ENCODE measurements around the gene MRPL55. TPM values are rescaled to one million over a fixed set of nuclear protein-coding genes. Genes with fewer than 3 reads are reported as not detected.

MRPL55 gene
- total and polyA plus RNA-seq, 2 of the 4 experiments (the other 2 are of a cell fraction) = 48.9 to 95.4 TPM

DNA sequence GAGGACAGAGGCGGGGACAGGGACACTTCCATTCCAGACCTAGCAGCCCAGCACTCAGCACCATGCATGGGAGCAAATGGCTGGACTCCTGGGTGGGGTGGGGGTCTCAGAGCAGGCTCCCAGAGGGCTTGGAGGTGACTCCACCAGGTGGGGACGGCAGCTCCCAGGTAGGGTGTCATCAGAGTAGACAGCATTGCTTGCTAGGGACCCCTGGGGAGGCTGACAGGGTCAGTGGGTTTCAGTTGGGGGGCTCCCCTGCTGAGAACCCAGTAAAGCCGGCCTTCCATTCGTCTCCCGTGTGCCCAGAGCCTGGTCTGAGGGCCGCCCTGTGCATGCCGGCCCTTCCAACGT lies 35.9 kb upstream of the MRPL55 start:
- Histone ChIP-seq H3K4ac (ENCODE audit: low read depth, low read length) (no peak overlapping the region), H4K5ac (ENCODE audit: low read depth, low read length) (no peak overlapping the region), H4K8ac (ENCODE audit: low read depth in 2 of 2, low read length in 2 of 2) (no peak overlapping the region), H2AFZ (replicated peaks; ENCODE audit: low read length, poor library complexity) (no peak overlapping the region), H2BK15ac (ENCODE audit: low read depth, low read length) (no peak overlapping the region), H3K4me3 (ENCODE audit: insufficient read depth, low read depth, low read length) (no peak overlapping the region), H3K27me3 (ENCODE audit: control insufficient read depth, insufficient read depth, low read length) (no peaks in the 10 kb centered on the region), H2BK120ac (ENCODE audit: low read depth, low read length) (no peak overlapping the region), H3K4me2 (ENCODE audit: low read depth, low read length) (no peak overlapping the region), H3K9me3 (ENCODE audit: control insufficient read depth, insufficient read depth, low read length) (no peaks in the 10 kb centered on the region), H3K79me1 (ENCODE audit: low read depth in 1 of 2, low read length in 2 of 2) (peaks cover 5 to 76% of the 10 kb centered on the region in 2 experiments), H3K18ac (ENCODE audit: low read depth, low read length) (no peak overlapping the region), H2BK20ac (ENCODE audit: low read depth, low read length) (no peak overlapping the region), H3K27ac (ENCODE audit: insufficient read depth, low read length) (no peak overlapping the region), H4K20me1 (ENCODE audit: insufficient read depth, low read length) (peaks cover 67% of the 10 kb centered on the region), H3K14ac (replicated peaks; ENCODE audit: low read depth, low read length) (no peak overlapping the region), H3K23ac (ENCODE audit: low read depth, low read length) (no peak overlapping the region), H3K9ac (ENCODE audit: low read depth, low read length) (no peak overlapping the region), H3K56ac (ENCODE audit: extremely low read depth, insufficient read depth, low read length) (no peak overlapping the region), H2BK5ac (ENCODE audit: low read depth, low read length, poor library complexity, severe bottlenecking) (no peak overlapping the region), H2AK9ac (replicated peaks; ENCODE audit: low read depth, low read length, poor library complexity) (no peak overlapping the region), H2AK5ac (ENCODE audit: low read depth, low read length) (no peak overlapping the region), H3K36me3 (ENCODE audit: control insufficient read depth, insufficient read depth, low read length) (peaks cover 15% of the 10 kb centered on the region), H4K91ac (ENCODE audit: insufficient read depth, low read depth, low read length) (no peak overlapping the region), H3K4me1 (ENCODE audit: control insufficient read depth, insufficient read depth, low read length) (peaks cover 28% of the 10 kb centered on the region), H3K9me1 (ENCODE audit: insufficient read depth, low read length) (peaks cover 24% of the 10 kb centered on the region)
- no TSS peak for BruUV-seq (replicated peaks)
- CTCF ChIA-PET = no interaction called here
- ATAC-seq (ENCODE audit: low read depth) (no peak), DNase-seq (no peak)
- dilution Hi-C loops (cut with HindIII; ENCODE audit: low sequenced_read_pairs, unreplicated experiment) (no loop called here), intact Hi-C loops (cut with micrococcal nuclease) (loop anchor here (5.0 kb wide), 1 partner anchor 43 kb away; the partner anchor contains the start of gene C1orf35), in situ Hi-C loops (cut with MboI; ENCODE audit: low sequenced_read_pairs) (no loop called here)
- WGBS, 2 experiments (ENCODE audit: extremely low coverage in 2 of 2, insufficient read length in 1 of 2) = 100% methylated on average over 6 of the region's 8 CpGs; no CpG with 5 or more reads in 1 of the 2 experiments
- TF ChIP-seq MXI1 (IDR thresholded peaks at IDR 0.05; ENCODE audit: borderline replicate concordance, low read depth, low read length) (no peak), CHD1 (IDR thresholded peaks at IDR 0.05; ENCODE audit: low read depth, low read length) (no peak), CEBPB (IDR thresholded peaks at IDR 0.05; ENCODE audit: low read depth, low read length) (no peak), RFX5 (IDR thresholded peaks at IDR 0.05; ENCODE audit: low read depth, low read length) (no peak), FOS (IDR thresholded peaks at IDR 0.05; ENCODE audit: low read depth, low read length) (no peak), MAFK (IDR thresholded peaks at IDR 0.05; ENCODE audit: low read depth, low read length) (no peak), POLR2A (IDR thresholded peaks at IDR 0.05; ENCODE audit: low read depth, low read length) (no peak), BHLHE40 (IDR thresholded peaks at IDR 0.05; ENCODE audit: low read depth, low read length) (no peak), RCOR1 (IDR thresholded peaks at IDR 0.05; ENCODE audit: insufficient replicate concordance, low read length) (no peak), NFE2L2 (IDR thresholded peaks at IDR 0.05; ENCODE audit: low read depth, low read length) (no peak)
- TF ChIP-seq, protein P1, sequence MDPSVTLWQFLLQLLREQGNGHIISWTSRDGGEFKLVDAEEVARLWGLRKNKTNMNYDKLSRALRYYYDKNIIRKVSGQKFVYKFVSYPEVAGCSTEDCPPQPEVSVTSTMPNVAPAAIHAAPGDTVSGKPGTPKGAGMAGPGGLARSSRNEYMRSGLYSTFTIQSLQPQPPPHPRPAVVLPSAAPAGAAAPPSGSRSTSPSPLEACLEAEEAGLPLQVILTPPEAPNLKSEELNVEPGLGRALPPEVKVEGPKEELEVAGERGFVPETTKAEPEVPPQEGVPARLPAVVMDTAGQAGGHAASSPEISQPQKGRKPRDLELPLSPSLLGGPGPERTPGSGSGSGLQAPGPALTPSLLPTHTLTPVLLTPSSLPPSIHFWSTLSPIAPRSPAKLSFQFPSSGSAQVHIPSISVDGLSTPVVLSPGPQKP (IDR thresholded peaks at IDR 0.05; ENCODE audit: borderline replicate concordance, low read depth, low read length) = no peak
- POLR2A ChIA-PET (ENCODE audit: unreplicated experiment) = no interaction called here
